Measurements from ENCODE around the gene FAM131B.
"Not testable (repeated sequence)": the region's sequence is repeated elsewhere in the genome, so short reads cannot be mapped to it uniquely, and the experiment has no call there.

FAM131B gene

DNA sequence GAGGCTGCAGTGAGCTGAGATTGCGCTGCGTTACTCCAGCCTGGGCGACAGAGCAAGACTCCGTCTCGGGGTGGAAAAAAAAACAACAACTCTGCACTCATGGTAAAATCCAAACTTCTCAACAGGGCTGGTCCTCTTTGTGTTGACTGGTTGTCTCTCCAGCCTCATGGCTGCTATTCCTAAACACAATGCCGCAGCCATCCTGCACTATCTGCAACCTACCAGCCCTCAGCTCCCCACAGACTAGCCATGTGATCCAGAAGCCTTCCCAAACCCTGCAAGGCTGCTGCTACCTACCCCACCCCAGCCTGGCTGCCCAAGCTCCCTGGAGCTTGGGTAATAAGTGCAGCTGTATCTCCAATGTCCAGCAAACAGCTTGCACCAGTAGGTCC lies 30.4 kb upstream of the FAM131B start:
- TF ChIP-seq, protein P1, sequence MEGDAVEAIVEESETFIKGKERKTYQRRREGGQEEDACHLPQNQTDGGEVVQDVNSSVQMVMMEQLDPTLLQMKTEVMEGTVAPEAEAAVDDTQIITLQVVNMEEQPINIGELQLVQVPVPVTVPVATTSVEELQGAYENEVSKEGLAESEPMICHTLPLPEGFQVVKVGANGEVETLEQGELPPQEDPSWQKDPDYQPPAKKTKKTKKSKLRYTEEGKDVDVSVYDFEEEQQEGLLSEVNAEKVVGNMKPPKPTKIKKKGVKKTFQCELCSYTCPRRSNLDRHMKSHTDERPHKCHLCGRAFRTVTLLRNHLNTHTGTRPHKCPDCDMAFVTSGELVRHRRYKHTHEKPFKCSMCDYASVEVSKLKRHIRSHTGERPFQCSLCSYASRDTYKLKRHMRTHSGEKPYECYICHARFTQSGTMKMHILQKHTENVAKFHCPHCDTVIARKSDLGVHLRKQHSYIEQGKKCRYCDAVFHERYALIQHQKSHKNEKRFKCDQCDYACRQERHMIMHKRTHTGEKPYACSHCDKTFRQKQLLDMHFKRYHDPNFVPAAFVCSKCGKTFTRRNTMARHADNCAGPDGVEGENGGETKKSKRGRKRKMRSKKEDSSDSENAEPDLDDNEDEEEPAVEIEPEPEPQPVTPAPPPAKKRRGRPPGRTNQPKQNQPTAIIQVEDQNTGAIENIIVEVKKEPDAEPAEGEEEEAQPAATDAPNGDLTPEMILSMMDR (IDR thresholded peaks at IDR 0.05) = no peak
- no peak for TF ChIP-seq ZFX (IDR thresholded peaks at IDR 0.05; ENCODE audit: borderline replicate concordance)
- no peak overlapping the region for H3K27ac ChIP-seq

DNA sequence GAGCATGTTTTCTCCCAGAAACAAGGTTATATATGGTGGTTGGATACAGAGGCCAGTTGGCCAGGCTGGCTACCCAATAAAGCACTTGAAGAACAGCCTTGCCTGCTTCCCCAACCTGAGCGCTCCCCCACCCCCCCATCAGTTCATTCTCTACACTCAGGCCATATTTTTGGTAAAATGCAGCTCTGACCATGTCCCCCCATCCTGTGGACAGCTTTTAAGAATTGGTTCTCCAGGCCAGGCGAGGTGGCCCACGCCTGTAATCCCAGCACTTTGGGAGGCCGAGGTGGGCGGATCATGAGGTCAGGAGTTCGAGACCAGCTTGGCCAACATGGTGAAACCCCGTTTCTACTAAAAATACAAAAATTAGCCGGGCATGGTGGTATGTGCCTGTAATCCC lies 29.9 kb upstream of the FAM131B start:
- H3K27ac ChIP-seq = not testable (repeated sequence)

DNA sequence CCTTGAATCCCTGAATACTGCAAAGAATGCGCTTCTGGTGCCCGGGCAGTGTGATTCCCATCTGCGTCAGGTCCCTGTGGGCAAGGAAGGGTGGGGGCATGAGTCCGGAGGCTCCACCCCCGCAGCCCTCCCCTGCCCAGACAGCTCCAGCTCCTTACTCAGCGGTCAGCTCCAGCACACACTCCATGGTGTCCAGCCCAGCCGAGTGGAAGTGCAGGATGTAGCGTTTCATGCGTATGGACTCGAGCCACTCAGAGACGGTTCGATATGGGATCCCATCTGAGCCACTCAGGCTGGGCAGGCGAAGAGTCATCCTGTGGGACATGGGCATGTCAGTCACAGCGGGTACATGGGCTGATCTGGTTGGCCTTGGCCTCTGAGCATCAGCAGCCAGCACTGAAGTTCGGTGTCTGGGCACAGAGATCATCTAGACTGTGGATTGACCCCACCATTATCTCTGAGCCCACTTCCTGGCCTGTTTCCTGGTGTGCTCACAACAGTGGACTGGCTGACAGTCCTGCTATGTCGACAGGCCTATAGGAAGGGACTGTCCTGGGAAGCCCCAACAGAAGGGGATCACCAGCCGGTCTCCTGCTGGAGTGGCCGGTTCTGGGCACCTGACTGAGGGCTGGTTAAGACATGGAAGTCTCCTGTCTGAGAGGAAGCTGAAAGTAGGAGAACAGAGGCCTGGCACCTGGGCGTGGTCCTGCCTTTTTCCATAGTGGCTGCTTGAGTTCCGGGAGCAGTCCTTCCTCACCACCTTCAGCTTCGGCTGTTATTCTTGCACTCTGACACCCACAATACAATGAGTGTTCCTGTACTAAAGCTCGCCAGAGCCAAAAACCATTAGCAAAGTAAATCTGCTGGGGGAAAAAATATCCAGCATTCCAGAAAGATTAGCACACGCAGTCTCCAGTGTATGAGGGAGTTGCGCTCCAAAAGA lies 29.2 kb upstream of the FAM131B start:
- no peak overlapping the region for H3K27ac ChIP-seq

DNA sequence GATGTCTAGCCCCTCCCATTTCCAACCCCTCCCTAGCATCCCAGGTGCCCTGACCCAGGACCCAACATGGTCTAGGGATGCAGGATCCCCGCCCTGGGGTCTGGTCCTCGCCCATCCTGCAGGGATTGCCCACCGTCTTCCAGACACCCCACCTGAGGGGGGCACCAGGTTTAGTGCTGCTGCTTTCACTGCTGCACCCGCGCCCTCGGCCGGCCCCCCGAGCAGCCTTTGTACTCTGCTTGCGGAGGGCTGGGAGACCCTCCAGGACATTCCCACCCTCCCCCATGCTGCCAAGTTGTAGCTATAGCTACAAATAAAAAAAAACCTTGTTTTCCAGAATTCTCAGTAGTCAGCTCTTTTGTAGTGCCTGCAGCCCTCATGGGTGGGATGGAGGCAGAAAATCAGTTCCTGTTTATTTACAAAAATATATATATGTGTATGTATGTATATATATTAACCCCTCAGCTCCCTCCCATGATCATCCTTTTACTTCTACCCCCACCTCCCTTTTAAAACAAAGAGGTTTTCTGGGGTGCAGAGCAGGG lies 28.3 kb upstream of the FAM131B start:
- H3K27ac ChIP-seq = no peak overlapping the region

More for the DNA sequence above, 29.2 kb upstream of the FAM131B start:
- no peak for TF ChIP-seq ZFX (IDR thresholded peaks at IDR 0.05; ENCODE audit: borderline replicate concordance)
- TF ChIP-seq, protein P1 (IDR thresholded peaks at IDR 0.05) = no peak

DNA sequence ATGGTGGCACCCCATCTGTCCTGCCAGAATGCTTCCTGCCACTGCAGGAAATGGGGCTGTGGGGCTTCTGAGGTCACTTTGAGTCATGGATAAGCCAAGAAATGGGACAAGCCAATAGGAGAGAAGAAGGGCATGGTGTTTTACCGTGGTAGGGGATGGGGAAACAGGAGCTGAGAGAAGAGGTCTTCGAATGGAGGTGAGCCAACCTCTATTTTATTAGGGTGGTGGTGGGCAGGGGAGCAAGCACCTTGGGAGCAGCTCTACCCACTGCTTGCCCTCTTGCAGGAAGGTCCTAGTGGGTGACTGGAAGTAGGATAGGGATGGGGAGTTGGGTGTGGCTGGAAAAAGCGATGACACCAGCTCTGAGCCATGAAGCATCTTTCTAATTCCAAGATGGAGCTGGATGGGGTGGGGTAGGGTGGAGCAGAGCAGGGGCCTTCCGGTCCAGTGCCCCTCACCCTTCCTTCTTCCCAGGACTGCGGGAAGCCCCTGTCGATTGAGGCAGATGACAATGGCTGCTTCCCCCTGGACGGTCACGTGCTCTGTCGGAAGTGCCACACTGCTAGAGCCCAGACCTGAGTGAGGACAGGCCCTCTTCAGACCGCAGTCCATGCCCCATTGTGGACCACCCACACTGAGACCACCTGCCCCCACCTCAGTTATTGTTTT lies 27.7 kb upstream of the FAM131B start:
- no peak overlapping the region for H3K27ac ChIP-seq
- TF ChIP-seq, protein P1 (IDR thresholded peaks at IDR 0.05) = no peak
- TF ChIP-seq ZFX (IDR thresholded peaks at IDR 0.05; ENCODE audit: borderline replicate concordance) = no peak

More for the DNA sequence above, 28.3 kb upstream of the FAM131B start:
- TF ChIP-seq ZFX (IDR thresholded peaks at IDR 0.05; ENCODE audit: borderline replicate concordance) = no peak
- TF ChIP-seq, protein P1 (IDR thresholded peaks at IDR 0.05) = no peak

DNA sequence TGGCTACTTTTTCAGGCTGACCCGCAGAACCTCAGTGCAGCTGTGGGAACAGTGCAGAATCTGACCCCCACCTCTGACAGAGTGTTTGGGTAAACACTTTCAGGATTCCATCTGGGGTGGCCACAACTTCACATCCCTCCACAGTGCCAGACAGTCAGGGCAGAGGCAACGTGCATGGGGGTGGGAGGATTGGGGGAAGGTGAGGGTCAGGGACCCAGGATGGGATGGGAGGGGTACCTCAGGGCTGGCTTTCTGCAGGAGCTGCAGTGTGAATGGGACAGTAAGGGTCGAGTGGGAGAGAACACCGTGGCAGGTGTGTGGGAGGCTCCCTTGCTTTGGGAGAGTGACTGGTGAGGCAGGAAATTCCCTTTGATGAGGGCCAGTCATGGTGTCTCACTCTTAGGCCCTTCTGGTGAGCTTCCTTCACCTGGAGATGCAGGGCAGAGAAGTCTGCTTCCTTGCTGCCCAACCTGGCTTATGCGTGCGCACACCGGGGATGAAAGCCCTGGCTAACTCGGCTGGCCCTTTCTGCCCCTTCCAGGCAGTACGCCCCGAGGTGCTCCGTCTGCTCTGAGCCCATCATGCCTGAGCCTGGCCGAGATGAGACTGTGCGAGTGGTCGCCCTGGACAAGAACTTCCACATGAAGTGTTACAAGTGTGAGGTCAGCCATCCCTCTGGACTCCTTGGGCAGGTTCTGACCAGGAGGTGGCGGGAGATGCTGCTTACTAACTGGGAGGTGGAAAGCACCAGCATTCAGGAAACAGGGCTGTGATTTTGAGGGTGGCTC lies 27.0 kb upstream of the FAM131B start:
- H3K27ac ChIP-seq = no peak overlapping the region
- no peak for TF ChIP-seq ZFX (IDR thresholded peaks at IDR 0.05; ENCODE audit: borderline replicate concordance)
- TF ChIP-seq, protein P1 (IDR thresholded peaks at IDR 0.05) = no peak

DNA sequence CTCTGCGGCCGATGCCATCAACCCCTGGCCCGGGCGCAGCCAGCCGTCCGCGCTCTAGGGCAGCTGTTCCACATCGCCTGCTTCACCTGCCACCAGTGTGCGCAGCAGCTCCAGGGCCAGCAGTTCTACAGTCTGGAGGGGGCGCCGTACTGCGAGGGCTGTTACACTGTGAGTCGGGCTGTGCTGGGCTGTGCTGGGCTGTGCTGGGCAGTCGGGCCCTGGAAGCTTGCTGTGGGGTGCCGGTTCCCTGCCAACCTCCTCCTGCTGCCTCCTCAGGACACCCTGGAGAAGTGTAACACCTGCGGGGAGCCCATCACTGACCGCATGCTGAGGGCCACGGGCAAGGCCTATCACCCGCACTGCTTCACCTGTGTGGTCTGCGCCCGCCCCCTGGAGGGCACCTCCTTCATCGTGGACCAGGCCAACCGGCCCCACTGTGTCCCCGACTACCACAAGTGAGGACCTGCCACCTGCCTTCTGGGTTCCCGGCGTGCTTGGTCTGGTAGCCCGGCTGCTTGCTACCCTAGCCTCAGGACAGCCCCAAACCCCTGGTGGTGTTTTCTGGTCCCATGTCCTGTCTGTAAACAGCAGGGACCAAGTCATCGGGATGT lies 26.1 kb upstream of the FAM131B start:
- H3K27ac ChIP-seq = no peak overlapping the region
- TF ChIP-seq ZFX (IDR thresholded peaks at IDR 0.05; ENCODE audit: borderline replicate concordance) = no peak
- TF ChIP-seq, protein P1 (IDR thresholded peaks at IDR 0.05) = no peak
